H1 (cell line): ENCODE results near the gene FBLIM1. TPM values are rescaled to one million over a fixed set of nuclear protein-coding genes. Genes with fewer than 3 reads are reported as not detected.

ENCODE experiments used
- CTCF ChIA-PET: fragments of 300-600 bp; sonication (Branson Sonifier 250); formaldehyde crosslinking; loops from one replicate; lab custom pipeline; 2021; ENCODE audit not compliant: partially characterized antibody; lab: Charles Lee
- POLR2A ChIA-PET: fragments of 300-600 bp; sonication (Branson Sonifier 250); formaldehyde crosslinking; loops from one replicate; lab custom pipeline; 2021; ENCODE audit warnings: inconsistent platforms; ENCODE audit not compliant: partially characterized antibody; lab: Charles Lee
- DNase-seq, 2 experiments: peaks; one replicate each; pipeline versions ENCODE4 v3.0.0 to v3.0.0-alpha.2; 2010 to 2022; ENCODE audit warnings: low spot score in 2 of 2, low read depth in 1 of 2, mixed read lengths in 1 of 2
- FAIRE-seq: peaks from 2 replicates; lab custom pipeline; 2011; peaks lifted over from hg19 to GRCh38; lab: Jason Lieb, UNC
- H2AFZ ChIP-seq: 2 replicates; pipeline ENCODE4 v1.8.1; 2012; ENCODE audit warnings: low read length, inconsistent platforms
- H2AK5ac ChIP-seq: 2 replicates; pipeline ENCODE4 v1.6.1; 2013; ENCODE audit warnings: low read depth, low read length
- H2BK120ac ChIP-seq: replicated peaks from 2 replicates; pipeline ENCODE3; 2013; ENCODE audit warnings: low read depth, low read length, inconsistent platforms
- H2BK12ac ChIP-seq: 2 replicates; pipeline ENCODE4 v1.6.1; 2013; ENCODE audit warnings: low read depth, low read length
- H2BK15ac ChIP-seq: 2 replicates; pipeline ENCODE4 v1.6.1; 2013; ENCODE audit warnings: low read length
- H2BK20ac ChIP-seq: 2 replicates; pipeline ENCODE4 v1.6.1; 2013; ENCODE audit warnings: low read length
- H2BK5ac ChIP-seq: 2 replicates; pipeline ENCODE4 v1.6.1; 2013; ENCODE audit warnings: low read depth, low read length
- H3K14ac ChIP-seq: 2 replicates; pipeline ENCODE4 v1.6.1; 2013; ENCODE audit warnings: inconsistent platforms; ENCODE audit not compliant: insufficient read length
- H3K18ac ChIP-seq: 2 replicates; pipeline ENCODE4 v1.6.1; 2013; ENCODE audit warnings: low read length; ENCODE audit errors: extremely low read depth
- H3K23ac ChIP-seq: 2 replicates; pipeline ENCODE4 v1.6.1; 2013; ENCODE audit warnings: inconsistent platforms; ENCODE audit not compliant: insufficient read length
- H3K23me2 ChIP-seq: 2 replicates; pipeline ENCODE4 v1.6.1; 2013; ENCODE audit warnings: low read depth, low read length
- H3K27ac ChIP-seq: 2 replicates; pipeline ENCODE4 v1.6.1; 2011; ENCODE audit warnings: low read depth, low read length, inconsistent platforms
- H3K27me3 ChIP-seq, 4 experiments: replicated peaks in 1 of 4; 1 replicate in 1 of 4; 2 replicates in 3 of 4; pipeline versions ENCODE4 v1.6.1 to v1.8.1; 2011 to 2013; ENCODE audit warnings: low read length in 3 of 4, mild to moderate bottlenecking in 3 of 4, inconsistent platforms in 2 of 4, mixed read lengths in 2 of 4, moderate library complexity in 1 of 4; ENCODE audit not compliant: control insufficient read depth in 3 of 4, insufficient read depth in 3 of 4; ENCODE audit errors: extremely low read depth in 1 of 4
- H3K36me3 ChIP-seq, 4 experiments: 2 replicates each; pipeline versions ENCODE4 v1.6.1 to v1.8.1; 2011 to 2013; ENCODE audit warnings: mild to moderate bottlenecking in 4 of 4, low read length in 3 of 4, moderate library complexity in 2 of 4, control low read depth in 1 of 4, inconsistent platforms in 1 of 4; ENCODE audit not compliant: insufficient read depth in 4 of 4, control insufficient read depth in 2 of 4
- H3K4ac ChIP-seq: replicated peaks from 2 replicates; pipeline ENCODE3; 2013; ENCODE audit warnings: low read length, low read depth, mixed read lengths, inconsistent platforms; ENCODE audit not compliant: insufficient read length
- H3K4me1 ChIP-seq, 4 experiments: replicated peaks in 1 of 4; 1 replicate in 1 of 4; 2 replicates in 3 of 4; pipeline versions ENCODE4 v1.6.1 to v1.8.1; 2011 to 2013; ENCODE audit warnings: low read length in 3 of 4, inconsistent platforms in 2 of 4, mixed read lengths in 1 of 4; ENCODE audit not compliant: insufficient read depth in 4 of 4, control insufficient read depth in 3 of 4
- H3K4me2 ChIP-seq, 2 experiments: 2 replicates each; pipeline versions ENCODE4 v1.6.1 to v1.8.1; 2011 to 2013; ENCODE audit warnings: low read depth in 2 of 2, low read length in 2 of 2, control low read depth in 1 of 2, inconsistent platforms in 1 of 2, mild to moderate bottlenecking in 1 of 2; ENCODE audit not compliant: insufficient read depth in 1 of 2
- H3K4me3 ChIP-seq, 4 experiments: fragments of 200-600, 300-600 bp in 1 of 4; sonication (generic), shearing (Covaris generic), sonication (Bioruptor Twin) in 1 of 4; 2 replicates each; pipeline versions ENCODE4 v1.5.1 to v1.8.1; 2011 to 2016; ENCODE audit warnings: low read length in 4 of 4, low read depth in 3 of 4, control low read depth in 2 of 4, inconsistent platforms in 2 of 4, mild to moderate bottlenecking in 2 of 4, mixed read lengths in 1 of 4, moderate library complexity in 1 of 4; ENCODE audit not compliant: insufficient read depth in 2 of 4; ENCODE audit errors: extremely low read depth in 1 of 4
- H3K56ac ChIP-seq: replicated peaks from 2 replicates; pipeline ENCODE3; 2013; ENCODE audit warnings: low read depth, mild to moderate bottlenecking, mixed read lengths, low read length, inconsistent platforms; ENCODE audit not compliant: insufficient read length
- H3K79me1 ChIP-seq: 2 replicates; pipeline ENCODE4 v1.6.1; 2013; ENCODE audit warnings: low read depth, low read length, control low read depth
- H3K79me2 ChIP-seq, 2 experiments: 2 replicates each; pipeline versions ENCODE4 v1.6.1 to v1.8.1; 2012 to 2013; ENCODE audit warnings: low read length in 2 of 2, mild to moderate bottlenecking in 2 of 2, inconsistent platforms in 1 of 2; ENCODE audit not compliant: insufficient read depth in 2 of 2, control insufficient read depth in 1 of 2
- H3K9ac ChIP-seq, 4 experiments: replicated peaks in 1 of 4; 1 replicate in 1 of 4; 2 replicates in 3 of 4; pipeline versions ENCODE4 v1.6.1 to v1.8.1; 2011 to 2013; ENCODE audit warnings: low read depth in 3 of 4, low read length in 3 of 4, control low read depth in 2 of 4, mild to moderate bottlenecking in 2 of 4, moderate library complexity in 2 of 4, inconsistent platforms in 1 of 4; ENCODE audit errors: extremely low read depth in 1 of 4
- H3K9me3 ChIP-seq, 2 experiments: 2 replicates each; pipeline versions ENCODE4 v1.6.1 to v1.8.1; 2012 to 2013; ENCODE audit warnings: mild to moderate bottlenecking in 2 of 2, moderate library complexity in 2 of 2, control low read depth in 1 of 2, inconsistent platforms in 1 of 2, low read depth in 1 of 2, low read length in 1 of 2, mixed read lengths in 1 of 2; ENCODE audit not compliant: insufficient read depth in 2 of 2
- H4K20me1 ChIP-seq, 2 experiments: replicated peaks in 1 of 2; 2 replicates each; pipeline versions ENCODE3 to v1.8.1; 2011 to 2013; ENCODE audit warnings: inconsistent platforms in 2 of 2, low read length in 2 of 2, mild to moderate bottlenecking in 1 of 2; ENCODE audit not compliant: insufficient read depth in 2 of 2, control insufficient read depth in 1 of 2
- H4K5ac ChIP-seq: 2 replicates; pipeline ENCODE4 v1.6.1; 2013; ENCODE audit warnings: low read length, low read depth, mixed read lengths, inconsistent platforms; ENCODE audit not compliant: insufficient read length
- H4K8ac ChIP-seq: 2 replicates; pipeline ENCODE4 v1.8.0; 2013; ENCODE audit warnings: mild to moderate bottlenecking, moderate library complexity, low read length, inconsistent platforms; ENCODE audit not compliant: insufficient read depth; ENCODE audit errors: extremely low read depth
- H4K91ac ChIP-seq: replicated peaks from 2 replicates; pipeline ENCODE3; 2013; ENCODE audit warnings: low read length, mixed read lengths, inconsistent platforms; ENCODE audit not compliant: insufficient read length
- CHD2 ChIP-seq: IDR thresholded peaks from 2 replicates; pipeline ENCODE4 v1.6.1; 2012; ENCODE audit warnings: low read length, improper control_type of control experiment
- CTBP2 ChIP-seq: IDR thresholded peaks from 2 replicates; pipeline ENCODE4 v1.7.0; 2011; ENCODE audit warnings: borderline replicate concordance, mild to moderate bottlenecking, moderate library complexity, mixed read lengths, low read length; ENCODE audit not compliant: insufficient read depth, insufficient read length
- EZH2 ChIP-seq: fragments of 200-600 bp; sonication (generic); IDR thresholded peaks from 2 replicates; pipeline ENCODE4 v1.7.1; 2012; ENCODE audit warnings: low read depth, mild to moderate bottlenecking, moderate library complexity, low read length, inconsistent platforms; ENCODE audit not compliant: severe bottlenecking
- NANOG ChIP-seq: IDR thresholded peaks from 2 replicates; pipeline ENCODE4 v1.6.1; 2011; ENCODE audit warnings: low read length, low read depth, mild to moderate bottlenecking, inconsistent platforms; ENCODE audit not compliant: insufficient read depth, poor library complexity, severe bottlenecking
- SP1 ChIP-seq: IDR thresholded peaks from 2 replicates; pipeline ENCODE4 v1.6.1; 2011; ENCODE audit warnings: low read depth, low read length
- SP2 ChIP-seq: IDR thresholded peaks from 2 replicates; pipeline ENCODE4 v1.6.1; 2012; ENCODE audit warnings: mild to moderate bottlenecking, low read length, inconsistent platforms
- SRF ChIP-seq: IDR thresholded peaks from 2 replicates; pipeline ENCODE4 v1.6.1; 2011; ENCODE audit warnings: mild to moderate bottlenecking, low read depth, low read length, moderate library complexity
- TAF1 ChIP-seq: IDR thresholded peaks from 2 replicates; pipeline ENCODE4 v1.6.1; 2011; ENCODE audit warnings: mild to moderate bottlenecking, low read depth, low read length
- WGBS, 2 experiments: shearing (Covaris generic) in 1 of 2; methylation state at CpG; one replicate each; pipeline versions ENCODE4 v1.1.6 to v1.1.7; 2013 to 2015; ENCODE audit warnings: low lambda C conversion rate in 2 of 2, mixed read lengths in 2 of 2, inconsistent platforms in 1 of 2, low coverage in 1 of 2, missing lambda C conversion rate in 1 of 2; ENCODE audit not compliant: insufficient replicate concordance in 2 of 2, insufficient coverage in 1 of 2, insufficient read length in 1 of 2; ENCODE audit errors: extremely low coverage in 1 of 2, missing lambda C conversion rate in 1 of 2; 5-methylcytosine and 5-hydroxymethylcytosine counted together
- polyA plus RNA-seq, 7 experiments: library from polyadenylated mRNA; depleted of rRNA in 3 of 7; stranded (reverse) in 5 of 7; unstranded in 2 of 7; fragments of >200 nt in 5 of 7; fragments of 200-250 nt in 2 of 7; gene quantifications; 1 replicate in 5 of 7; 2 replicates in 1 of 7; 4 replicates in 1 of 7; pipeline versions ENCODE4 v1.2.1 to v1.2.3, GENCODE V29; 2011 to 2013; ENCODE audit warnings: missing spikeins in 2 of 7, mixed read lengths in 2 of 7
- total RNA-seq: library from RNA; stranded (reverse); fragmentation: NEBNext Ultra II Directional; extraction: Animal tissue kit (Norgen Biotek cat#: 25700); gene quantifications from 2 replicates; pipeline ENCODE4 v1.2.1, GENCODE V29; 2021

FBLIM1 gene
- total and polyA plus RNA-seq, 2 of the 8 experiments (the other 6 are each of a cell fraction or from before 2014, with no cell fraction given) = 66.6 to 66.7 TPM

DNA sequence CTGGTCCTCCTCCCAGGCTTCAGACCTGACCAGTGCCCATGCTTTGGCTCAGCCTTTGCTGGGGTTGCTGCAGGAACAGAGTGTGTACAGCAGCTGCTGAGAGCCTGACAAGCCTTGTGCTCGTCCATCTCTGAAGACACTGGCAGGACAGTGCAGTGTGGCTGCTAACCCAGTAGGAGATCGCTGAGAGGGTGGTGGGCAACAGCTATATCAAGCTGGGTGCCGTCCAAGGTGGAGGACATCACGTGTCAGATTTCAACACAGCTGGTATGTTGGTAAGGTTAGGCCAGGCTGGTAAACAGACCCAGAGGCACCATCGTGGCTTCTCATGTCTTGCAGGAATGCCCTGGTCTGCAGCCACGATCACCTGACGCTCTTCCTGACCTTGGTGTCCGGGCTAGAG lies 40.4 kb upstream of the FBLIM1 start:
- no peak overlapping the region for H3K14ac ChIP-seq
- peaks cover 2% of the 10 kb centered on the region; the same call in 1 of the 2 replicates for H3K79me1 ChIP-seq
- H3K56ac ChIP-seq = no peak overlapping the region
- H2AFZ ChIP-seq = no peak overlapping the region
- H3K18ac ChIP-seq = no peak overlapping the region
- H3K27ac ChIP-seq = no peak overlapping the region
- POLR2A ChIA-PET = interaction anchor here (0.7 kb wide), 1 partner anchor 20 kb away, joined by 3 read pairs; no protein-coding TSS in a partner anchor
- no peak overlapping the region for H2BK20ac ChIP-seq
- H3K79me2 ChIP-seq = no peaks in the 10 kb centered on the region
- H3K9me3 ChIP-seq = no peaks in the 10 kb centered on the region
- no peak overlapping the region for H3K4ac ChIP-seq
- H4K5ac ChIP-seq = no peak overlapping the region
- H3K9ac ChIP-seq = no peak overlapping the region
- no peaks in the 10 kb centered on the region for H3K4me1 ChIP-seq
- H2BK120ac ChIP-seq = no peak overlapping the region
- H3K4me2 ChIP-seq = no peak overlapping the region
- CTCF ChIA-PET = interaction anchor here (1.0 to 3.6 kb wide), 5 partner anchors 10 to 108 kb away, joined by 3 to 12 read pairs (median 4); no protein-coding TSS in a partner anchor
- H4K91ac ChIP-seq = no peak overlapping the region
- H3K36me3 ChIP-seq = peaks cover 0 to 14% (median 6%) of the 10 kb centered on the region in 4 experiments; a peak in 4 of 8 replicates
- H3K23ac ChIP-seq = no peak overlapping the region
- WGBS, 2 experiments = 99% methylated on average over 8 of the region's 8 CpGs; no CpG with 5 or more reads in 1 of the 2 experiments
- H3K27me3 ChIP-seq = no peaks in the 10 kb centered on the region; a peak in 1 of 7 replicates
- peaks cover 0 to 5% of the 10 kb centered on the region in 2 experiments for H4K20me1 ChIP-seq
- no peak overlapping the region for H4K8ac ChIP-seq
- no peaks in the 10 kb centered on the region for H3K23me2 ChIP-seq
- DNase-seq (no peak), FAIRE-seq (no peak)
- H2BK15ac ChIP-seq = no peak overlapping the region
- no peak overlapping the region for H2AK5ac ChIP-seq
- no peak overlapping the region for H3K4me3 ChIP-seq
- H2BK5ac ChIP-seq = peak overlapping the region; percentile 83; the same call in 1 of the 2 replicates
- H2BK12ac ChIP-seq = no peak overlapping the region
- no peak for TF ChIP-seq CHD2
- TF ChIP-seq SP2 = no peak
- no peak for TF ChIP-seq SRF
- TF ChIP-seq EZH2 = no peak
- TF ChIP-seq NANOG = no peak
- no peak for TF ChIP-seq CTBP2
- no peak for TF ChIP-seq SP1
- TF ChIP-seq TAF1 = no peak
